ENCODE measurements around the gene LCN15. TPM values are rescaled to one million over a fixed set of nuclear protein-coding genes. Genes with fewer than 3 reads are reported as not detected.

LCN15 gene
- total RNA-seq, 2 experiments from 2014 or later: not detected

GRCh38 chr9:136710543-136710942, 53.8 kb downstream of the LCN15 start:
- no peak overlapping the region for H3K4me3 ChIP-seq (ENCODE audit: low read depth, low read length, poor library complexity, severe bottlenecking)
- intact Hi-C loops (cut with micrococcal nuclease; ENCODE audit: unreplicated experiment): no loop called here
- no peaks in the 10 kb centered on the region for H3K36me3 ChIP-seq (ENCODE audit: insufficient read depth, low read length)
- no peak overlapping the region for H3K4me2 ChIP-seq (ENCODE audit: low read length)
- H3K4me1 ChIP-seq (ENCODE audit: insufficient read depth, low read length, poor library complexity, severe bottlenecking): peaks cover 9% of the 10 kb centered on the region
- no peak for DNase-seq (ENCODE audit: low spot score)
- H3K79me2 ChIP-seq (ENCODE audit: insufficient read depth, low read depth, low read length): no peaks in the 10 kb centered on the region
- H3K9me3 ChIP-seq (ENCODE audit: low read length): no peaks in the 10 kb centered on the region
- no TSS peak for BruUV-seq (replicated peaks)
- H4K20me1 ChIP-seq (ENCODE audit: insufficient read depth, low read length): no peaks in the 10 kb centered on the region
- no peak overlapping the region for H2AFZ ChIP-seq (ENCODE audit: low read length)
- no peaks in the 10 kb centered on the region for H3K9me2 ChIP-seq (ENCODE audit: insufficient read depth, low read length)
- H3K27ac ChIP-seq (ENCODE audit: low read depth, low read length, poor library complexity, severe bottlenecking): no peak overlapping the region
- no peak for TF ChIP-seq EZH2phosphoT487 (IDR thresholded peaks at IDR 0.05; ENCODE audit: borderline replicate concordance, low read depth, low read length)
- no peak for TF ChIP-seq CTCF (conservative IDR thresholded peaks at IDR 0.05; ENCODE audit: low read length)
- CTCF ChIA-PET (ENCODE audit: unreplicated experiment): no interaction called here
- POLR2A ChIA-PET: no interaction called here

Small RNA genes lying within 50 kb of the gene (microRNA-seq; reads per million reads assigned to microRNA genes)
- not detected for gene MIR6722 (ENCODE audit: borderline replicate concordance)

Small RNA genes lying within 50 kb of the gene (small RNA-seq; reads per million reads assigned to genes)
- gene AL355987.2 (not detected), gene ATP6V1G1P3 (not detected), gene MIR6722 (not detected)

Other genes with a start within 250 kb of the LCN15 start
- 9.3 and 17.6 TPM in 2 replicates for gene NOTCH1, start 218.5 kb downstream of the LCN15 start, total RNA-seq (2014; rRNA removed; shearing (Covaris generic))
- gene NOTCH1, start 218.5 kb downstream of the LCN15 start, total RNA-seq (2022): 15.5 and 17.9 TPM in 2 replicates
- not detected in 2 replicates for gene EGFL7, start 101.6 kb downstream of the LCN15 start, total RNA-seq (2014; rRNA removed; shearing (Covaris generic))
- gene EGFL7, start 101.6 kb downstream of the LCN15 start, total RNA-seq (2022): not detected in 2 replicates
- 20.8 and 29.6 TPM in 2 replicates for gene AGPAT2, start 77.1 kb downstream of the LCN15 start, total RNA-seq (2014; rRNA removed; shearing (Covaris generic))
- gene AGPAT2, start 77.1 kb downstream of the LCN15 start, total RNA-seq (2022): 15.2 and 18.3 TPM in 2 replicates
- gene DIPK1B, start 51.9 kb downstream of the LCN15 start, total RNA-seq (2014; rRNA removed; shearing (Covaris generic)): 13.3 and 13.9 TPM in 2 replicates
- gene DIPK1B, start 51.9 kb downstream of the LCN15 start, total RNA-seq (2022): 0.30 and 0.74 TPM in 2 replicates
- gene LCN10, start 21.6 kb downstream of the LCN15 start, total RNA-seq (2014; rRNA removed; shearing (Covaris generic)): not detected in 2 replicates
- not detected in 2 replicates for gene LCN10, start 21.6 kb downstream of the LCN15 start, total RNA-seq (2022)
- gene LCN6, start 16.0 kb downstream of the LCN15 start, total RNA-seq (2014; rRNA removed; shearing (Covaris generic)): not detected in 2 replicates
- not detected in 2 replicates for gene LCN6, start 16.0 kb downstream of the LCN15 start, total RNA-seq (2022)
- not detected in 2 replicates for gene LCN8, start 6.3 kb downstream of the LCN15 start, total RNA-seq (2014; rRNA removed; shearing (Covaris generic))
- gene LCN8, start 6.3 kb downstream of the LCN15 start, total RNA-seq (2022): not detected in 2 replicates
- 61.9 and 70.2 TPM in 2 replicates for gene TMEM141, start 26.8 kb upstream of the LCN15 start, total RNA-seq (2014; rRNA removed; shearing (Covaris generic))
- gene TMEM141, start 26.8 kb upstream of the LCN15 start, total RNA-seq (2022): 41.5 and 43.2 TPM in 2 replicates
- gene CCDC183, start 31.8 kb upstream of the LCN15 start, total RNA-seq (2014; rRNA removed; shearing (Covaris generic)): 1.3 and 2.2 TPM in 2 replicates
- 0.44 and 0.88 TPM in 2 replicates for gene CCDC183, start 31.8 kb upstream of the LCN15 start, total RNA-seq (2022)
- gene RABL6, start 43.4 kb upstream of the LCN15 start, total RNA-seq (2014; rRNA removed; shearing (Covaris generic)): 97.0 and 113 TPM in 2 replicates
- gene RABL6, start 43.4 kb upstream of the LCN15 start, total RNA-seq (2022): 126 and 133 TPM in 2 replicates
- gene AJM1, start 78.0 kb upstream of the LCN15 start, total RNA-seq (2014; rRNA removed; shearing (Covaris generic)): 2.4 and 2.5 TPM in 2 replicates
- gene AJM1, start 78.0 kb upstream of the LCN15 start, total RNA-seq (2022): 4.6 and 5.1 TPM in 2 replicates
- gene PHPT1, start 84.9 kb upstream of the LCN15 start, total RNA-seq (2014; rRNA removed; shearing (Covaris generic)): 56.9 and 81.9 TPM in 2 replicates
- gene PHPT1, start 84.9 kb upstream of the LCN15 start, total RNA-seq (2022): 42.4 and 49.9 TPM in 2 replicates
- 11.7 and 14.0 TPM in 2 replicates for gene MAMDC4, start 87.8 kb upstream of the LCN15 start, total RNA-seq (2014; rRNA removed; shearing (Covaris generic))
- 12.7 and 14.2 TPM in 2 replicates for gene MAMDC4, start 87.8 kb upstream of the LCN15 start, total RNA-seq (2022)
- 272 and 409 TPM in 2 replicates for gene EDF1, start 101.8 kb upstream of the LCN15 start, total RNA-seq (2014; rRNA removed; shearing (Covaris generic))
- gene EDF1, start 101.8 kb upstream of the LCN15 start, total RNA-seq (2022): 222 and 246 TPM in 2 replicates
- gene TRAF2, start 122.0 kb upstream of the LCN15 start, total RNA-seq (2014; rRNA removed; shearing (Covaris generic)): 31.4 and 34.7 TPM in 2 replicates
- 40.5 and 43.7 TPM in 2 replicates for gene TRAF2, start 122.0 kb upstream of the LCN15 start, total RNA-seq (2022)
- gene FBXW5, start 180.2 kb upstream of the LCN15 start, total RNA-seq (2014; rRNA removed; shearing (Covaris generic)): 78.7 and 89.6 TPM in 2 replicates
- gene FBXW5, start 180.2 kb upstream of the LCN15 start, total RNA-seq (2022): 59.1 and 63.3 TPM in 2 replicates
- gene C8G, start 180.7 kb upstream of the LCN15 start, total RNA-seq (2014; rRNA removed; shearing (Covaris generic)): 0.95 and 1.0 TPM in 2 replicates
- gene C8G, start 180.7 kb upstream of the LCN15 start, total RNA-seq (2022): 2.1 and 2.2 TPM in 2 replicates
- gene LCN12, start 187.8 kb upstream of the LCN15 start, total RNA-seq (2014; rRNA removed; shearing (Covaris generic)): 0.95 and 6.5 TPM in 2 replicates
- 3.5 and 3.7 TPM in 2 replicates for gene LCN12, start 187.8 kb upstream of the LCN15 start, total RNA-seq (2022)
- gene PTGDS, start 213.0 kb upstream of the LCN15 start, total RNA-seq (2014; rRNA removed; shearing (Covaris generic)): not detected in 2 replicates
- gene PTGDS, start 213.0 kb upstream of the LCN15 start, total RNA-seq (2022): not detected in 2 replicates
- not detected in 2 replicates for gene LCNL1, start 218.5 kb upstream of the LCN15 start, total RNA-seq (2014; rRNA removed; shearing (Covaris generic))
- not detected in 2 replicates for gene LCNL1, start 218.5 kb upstream of the LCN15 start, total RNA-seq (2022)
- gene PAXX, start 227.9 kb upstream of the LCN15 start, total RNA-seq (2014; rRNA removed; shearing (Covaris generic)): 63.5 and 66.5 TPM in 2 replicates
- gene PAXX, start 227.9 kb upstream of the LCN15 start, total RNA-seq (2022): 45.7 and 46.3 TPM in 2 replicates
- not detected in 2 replicates for gene CLIC3, start 232.1 kb upstream of the LCN15 start, total RNA-seq (2014; rRNA removed; shearing (Covaris generic))
- not detected in 2 replicates for gene CLIC3, start 232.1 kb upstream of the LCN15 start, total RNA-seq (2022)

Data from OCI-LY7 (cell line).